ENCODE measurements around the gene CECR2. TPM values are rescaled to one million over a fixed set of nuclear protein-coding genes. Genes with fewer than 3 reads are reported as not detected.
A peak's percentile ranks its signal among the peaks of the same experiment; 100 is the strongest.

CECR2 gene
- total RNA-seq, 4 donors from 2014 or later: 12.3 to 29.6 (median 20.4) TPM

DNA sequence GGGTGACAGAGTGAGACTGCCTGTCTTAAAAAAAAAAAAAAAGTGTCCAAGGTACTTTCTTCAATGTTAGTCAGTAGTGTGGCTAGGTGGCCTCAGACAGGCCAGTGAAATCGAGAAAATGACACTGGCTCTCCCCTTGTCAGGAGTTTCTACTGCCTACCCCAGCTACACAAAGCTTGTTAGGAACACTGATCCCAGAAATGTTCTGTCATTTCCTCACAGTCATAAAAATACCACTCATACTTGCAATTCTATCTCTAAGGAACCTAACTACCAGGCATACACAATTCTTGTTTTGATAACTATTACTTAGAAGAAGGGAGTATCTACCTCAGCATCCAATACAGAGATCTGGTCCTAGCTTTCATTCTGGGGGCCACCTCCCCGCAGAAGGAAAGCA, 228.0 kb downstream of the CECR2 start:
- ATAC-seq: no peak
- in situ Hi-C loops (cut with MboI; ENCODE audit: low sequenced_read_pairs in 4 of 4): no loop called here
- no peak for DNase-seq

DNA sequence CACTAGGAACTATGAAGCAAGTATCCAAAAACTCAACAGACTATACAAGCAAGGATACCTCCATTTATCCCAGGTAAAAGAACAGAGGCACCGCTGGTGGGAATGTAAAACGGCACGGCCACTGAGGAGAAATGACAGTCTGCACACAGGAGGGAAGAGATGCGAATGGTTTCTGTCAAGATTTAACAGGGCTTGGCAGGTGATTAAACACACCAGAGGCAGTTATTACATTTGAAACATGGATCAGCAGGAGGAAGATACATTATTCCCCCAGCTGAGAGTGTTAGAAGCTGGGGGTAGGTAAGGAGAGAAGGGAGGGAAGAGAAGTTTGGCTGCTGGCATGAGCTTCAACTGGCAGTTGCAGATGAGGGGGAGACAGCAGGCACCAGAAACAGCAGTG, 229.1 kb downstream of the CECR2 start:
- Histone ChIP-seq H3K9me3 (no peaks in the 10 kb centered on the region), H3K4me1 (no peaks in the 10 kb centered on the region), H3K27ac (no peak overlapping the region), H3K27me3 (no peaks in the 10 kb centered on the region), H3K36me3 (peaks cover 0 to 80% of the 10 kb centered on the region in 2 donors), H3K4me3 (no peak overlapping the region)
- intact Hi-C loops (cut with DNase I; ENCODE audit: low total_unique reads) (no loop called here), in situ Hi-C loops (cut with MboI; ENCODE audit: low sequenced_read_pairs in 4 of 4) (no loop called here)
- TF ChIP-seq POLR2A (IDR thresholded peaks at IDR 0.05): no peak
- TF ChIP-seq, protein P1, sequence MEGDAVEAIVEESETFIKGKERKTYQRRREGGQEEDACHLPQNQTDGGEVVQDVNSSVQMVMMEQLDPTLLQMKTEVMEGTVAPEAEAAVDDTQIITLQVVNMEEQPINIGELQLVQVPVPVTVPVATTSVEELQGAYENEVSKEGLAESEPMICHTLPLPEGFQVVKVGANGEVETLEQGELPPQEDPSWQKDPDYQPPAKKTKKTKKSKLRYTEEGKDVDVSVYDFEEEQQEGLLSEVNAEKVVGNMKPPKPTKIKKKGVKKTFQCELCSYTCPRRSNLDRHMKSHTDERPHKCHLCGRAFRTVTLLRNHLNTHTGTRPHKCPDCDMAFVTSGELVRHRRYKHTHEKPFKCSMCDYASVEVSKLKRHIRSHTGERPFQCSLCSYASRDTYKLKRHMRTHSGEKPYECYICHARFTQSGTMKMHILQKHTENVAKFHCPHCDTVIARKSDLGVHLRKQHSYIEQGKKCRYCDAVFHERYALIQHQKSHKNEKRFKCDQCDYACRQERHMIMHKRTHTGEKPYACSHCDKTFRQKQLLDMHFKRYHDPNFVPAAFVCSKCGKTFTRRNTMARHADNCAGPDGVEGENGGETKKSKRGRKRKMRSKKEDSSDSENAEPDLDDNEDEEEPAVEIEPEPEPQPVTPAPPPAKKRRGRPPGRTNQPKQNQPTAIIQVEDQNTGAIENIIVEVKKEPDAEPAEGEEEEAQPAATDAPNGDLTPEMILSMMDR (IDR thresholded peaks at IDR 0.05 in 4 of 5, conservative IDR thresholded peaks at IDR 0.05 in 1 of 5): no peak
- DNase-seq (no peak), ATAC-seq (no peak)

More for the DNA sequence above, 228.0 kb downstream of the CECR2 start:
- H3K36me3 ChIP-seq: peaks cover 4 to 91% of the 10 kb centered on the region in 2 donors
- intact Hi-C loops (cut with DNase I; ENCODE audit: low total_unique reads): no loop called here
- H3K27me3 ChIP-seq: no peaks in the 10 kb centered on the region
- H3K27ac ChIP-seq: no peak overlapping the region
- H3K9me3 ChIP-seq: no peaks in the 10 kb centered on the region
- H3K4me1 ChIP-seq: no peaks in the 10 kb centered on the region
- TF ChIP-seq, protein P1 (IDR thresholded peaks at IDR 0.05 in 4 of 5, conservative IDR thresholded peaks at IDR 0.05 in 1 of 5): no peak
- no peak for TF ChIP-seq POLR2A (IDR thresholded peaks at IDR 0.05)
- H3K4me3 ChIP-seq: no peak overlapping the region

DNA sequence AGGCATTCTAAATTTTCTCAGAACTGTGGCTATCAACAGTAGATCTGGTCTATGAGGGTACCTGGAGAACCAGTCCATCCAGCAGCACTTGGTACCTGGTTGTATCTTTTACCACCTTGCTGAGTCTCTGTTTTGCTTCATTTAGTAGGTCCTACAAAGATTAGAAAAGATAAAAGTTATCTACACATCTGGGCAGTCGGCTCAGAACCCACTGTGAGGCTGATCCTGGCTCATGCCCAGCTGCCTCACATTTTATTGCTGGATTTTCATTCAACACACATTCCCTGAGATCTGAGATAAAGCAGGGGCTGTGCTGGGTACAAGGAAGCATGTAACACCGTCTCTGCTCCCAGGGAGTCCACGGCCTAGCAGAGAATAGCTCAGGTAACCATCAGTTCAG, 231.8 kb downstream of the CECR2 start:
- Histone ChIP-seq H3K36me3 (peaks cover 0 to 54% of the 10 kb centered on the region in 2 donors), H3K9me3 (no peaks in the 10 kb centered on the region), H3K4me1 (peaks cover 0 to 1% of the 10 kb centered on the region in 2 donors), H3K27me3 (no peaks in the 10 kb centered on the region), H3K27ac (no peak overlapping the region), H3K4me3 (no peak overlapping the region)
- ATAC-seq (no peak), DNase-seq (no peak)
- intact Hi-C loops (cut with DNase I; ENCODE audit: low total_unique reads) (no loop called here), in situ Hi-C loops (cut with MboI; ENCODE audit: low sequenced_read_pairs in 4 of 4) (no loop called here)
- TF ChIP-seq, protein P1 (IDR thresholded peaks at IDR 0.05 in 4 of 5, conservative IDR thresholded peaks at IDR 0.05 in 1 of 5): no peak
- TF ChIP-seq POLR2A (IDR thresholded peaks at IDR 0.05): no peak

DNA sequence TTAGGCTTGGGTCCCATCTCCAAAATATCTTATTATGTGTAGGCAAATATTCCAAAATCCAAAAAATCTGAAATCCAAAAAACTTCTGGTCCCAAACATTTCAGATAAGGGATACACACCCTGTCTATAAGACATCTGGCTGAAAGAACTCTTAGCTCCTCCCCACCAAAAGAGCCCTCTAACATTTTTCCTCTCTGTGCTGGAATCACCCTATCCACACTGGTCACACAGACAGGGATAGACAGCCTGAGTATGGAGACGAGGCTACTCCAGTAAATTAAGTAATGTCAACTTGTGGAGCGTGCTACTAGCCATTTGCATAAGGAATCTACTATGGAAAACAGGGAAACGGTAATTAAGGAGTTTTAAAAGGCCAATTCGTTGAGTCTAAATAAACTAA, 234.4 kb downstream of the CECR2 start:
- Histone ChIP-seq H3K36me3 (peaks cover 0 to 31% of the 10 kb centered on the region in 2 donors), H3K27ac (no peak overlapping the region), H3K9me3 (no peaks in the 10 kb centered on the region), H3K4me1 (peaks cover 4 to 10% of the 10 kb centered on the region in 2 donors), H3K27me3 (no peaks in the 10 kb centered on the region), H3K4me3 (no peak overlapping the region)
- TF ChIP-seq POLR2A (IDR thresholded peaks at IDR 0.05): no peak
- TF ChIP-seq, protein P1 (IDR thresholded peaks at IDR 0.05 in 4 of 5, conservative IDR thresholded peaks at IDR 0.05 in 1 of 5): no peak
- ATAC-seq: no peak
- in situ Hi-C loops (cut with MboI; ENCODE audit: low sequenced_read_pairs in 4 of 4) (no loop called here), intact Hi-C loops (cut with DNase I; ENCODE audit: low total_unique reads) (no loop called here)
- DNase-seq: no peak

DNA sequence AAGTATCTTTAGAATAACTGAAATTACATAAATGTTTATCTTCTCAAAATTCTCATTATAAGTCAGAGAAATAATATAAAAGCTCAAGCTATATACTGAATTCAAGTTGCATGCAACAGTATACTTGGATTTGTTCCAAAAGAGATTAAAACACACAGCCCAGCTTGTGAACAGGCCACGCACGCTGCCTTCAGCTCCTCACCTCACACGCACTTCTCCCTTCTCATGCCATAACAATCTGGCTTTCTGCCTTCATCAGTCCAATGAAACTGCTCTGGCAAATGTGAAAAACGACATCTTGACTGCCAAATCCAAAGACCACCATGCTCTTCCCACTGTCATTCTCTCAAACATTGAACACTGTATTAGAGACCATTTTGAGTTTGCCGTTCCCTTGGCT, 237.2 kb downstream of the CECR2 start:
- TF ChIP-seq, protein P1 (IDR thresholded peaks at IDR 0.05 in 4 of 5, conservative IDR thresholded peaks at IDR 0.05 in 1 of 5): no peak
- TF ChIP-seq POLR2A (IDR thresholded peaks at IDR 0.05): no peak
- Histone ChIP-seq H3K4me1 (peaks cover 4 to 10% of the 10 kb centered on the region in 2 donors), H3K4me3 (no peak overlapping the region), H3K27me3 (no peaks in the 10 kb centered on the region), H3K9me3 (no peaks in the 10 kb centered on the region), H3K36me3 (peaks cover 0 to 19% of the 10 kb centered on the region in 2 donors), H3K27ac (peak overlapping the region in 2 of 4 donors; percentile 7 to 49)
- DNase-seq: no peak
- intact Hi-C loops (cut with DNase I; ENCODE audit: low total_unique reads): no loop called here
- ATAC-seq: peak in 1 of 2 donors; percentile 43
- in situ Hi-C loops (cut with MboI; ENCODE audit: low sequenced_read_pairs in 4 of 4): no loop called here

Data from gastrocnemius medialis (tissue), 4 donors.